IMR-90 (cell line): ENCODE data around the gene GOLPH3L. TPM values are rescaled to one million over a fixed set of nuclear protein-coding genes. Genes with fewer than 3 reads are reported as not detected.
A peak's percentile ranks its signal among the peaks of the same experiment; 100 is the strongest.

Source experiments
- ATAC-seq: fragments of 200-7000 bp; cut with Tn5 transposase; 2 replicates; pipeline ENCODE4 v1.9.1; 2020; ENCODE audit warnings: low read depth, mild to moderate bottlenecking, moderate library complexity
- BruUV-seq: library from RNA; stranded (reverse); fragments of 400-500 nt; replicated peaks from 2 replicates; lab custom pipeline; 2021; lab: Mats Ljungman, UMichigan
- CTCF ChIA-PET: fragments of 300-600 bp; formaldehyde crosslinking; extraction: SDS; loops from one replicate; lab custom pipeline; 2021; ENCODE audit warnings: antibody characterized with exemption; lab: Yijun Ruan, JAX
- POLR2A ChIA-PET: fragments of 300-600 bp; sonication (Branson Sonifier 250); formaldehyde crosslinking; loops from one replicate; lab custom pipeline; 2022; ENCODE audit warnings: antibody characterized with exemption; ENCODE audit not compliant: unreplicated experiment; lab: Charles Lee
- DNase-seq: peaks from one replicate; pipeline ENCODE4 v3.0.0; 2013
- H2AFZ ChIP-seq: replicated peaks from 2 replicates; pipeline ENCODE3; 2013; ENCODE audit warnings: low read length, mild to moderate bottlenecking; ENCODE audit not compliant: poor library complexity
- H2AK5ac ChIP-seq: 2 replicates; pipeline ENCODE4 v1.6.1; 2013; ENCODE audit warnings: low read depth, low read length, inconsistent platforms
- H2AK9ac ChIP-seq: replicated peaks from 2 replicates; pipeline ENCODE3; 2013; ENCODE audit warnings: mild to moderate bottlenecking, low read depth, low read length, moderate library complexity; ENCODE audit not compliant: poor library complexity
- H2BK120ac ChIP-seq: 2 replicates; pipeline ENCODE4 v1.6.1; 2013; ENCODE audit warnings: low read depth, low read length, inconsistent platforms
- H2BK15ac ChIP-seq: 3 replicates; pipeline ENCODE4 v1.6.1; 2013; ENCODE audit warnings: low read depth, low read length, inconsistent platforms
- H2BK20ac ChIP-seq: 2 replicates; pipeline ENCODE4 v1.6.1; 2013; ENCODE audit warnings: low read depth, mild to moderate bottlenecking, inconsistent platforms, low read length, moderate library complexity
- H2BK5ac ChIP-seq: 2 replicates; pipeline ENCODE4 v1.6.1; 2013; ENCODE audit warnings: mild to moderate bottlenecking, low read depth, low read length, inconsistent platforms; ENCODE audit not compliant: poor library complexity, severe bottlenecking
- H3K14ac ChIP-seq: replicated peaks from 2 replicates; pipeline ENCODE4 v1.6.1; 2013; ENCODE audit warnings: low read depth, low read length, inconsistent platforms
- H3K18ac ChIP-seq: 2 replicates; pipeline ENCODE4 v1.6.1; 2013; ENCODE audit warnings: low read depth, low read length, control low read depth
- H3K23ac ChIP-seq: 2 replicates; pipeline ENCODE4 v1.6.1; 2013; ENCODE audit warnings: low read depth, low read length, inconsistent platforms
- H3K27ac ChIP-seq: 2 replicates; pipeline ENCODE4 v1.5.1; 2013; ENCODE audit warnings: mild to moderate bottlenecking, control low read depth, low read length; ENCODE audit not compliant: insufficient read depth
- H3K27me3 ChIP-seq: 2 replicates; pipeline ENCODE4 v1.6.1; 2013; ENCODE audit warnings: low read length; ENCODE audit not compliant: control insufficient read depth, insufficient read depth
- H3K36me3 ChIP-seq: 2 replicates; pipeline ENCODE4 v1.6.1; 2013; ENCODE audit warnings: low read length, mixed read lengths; ENCODE audit not compliant: control insufficient read depth, insufficient read depth
- H3K4ac ChIP-seq: 2 replicates; pipeline ENCODE4 v1.6.1; 2013; ENCODE audit warnings: low read depth, low read length, inconsistent platforms
- H3K4me1 ChIP-seq: 2 replicates; pipeline ENCODE4 v1.6.1; 2013; ENCODE audit warnings: low read length, mixed read lengths; ENCODE audit not compliant: control insufficient read depth, insufficient read depth
- H3K4me2 ChIP-seq: 2 replicates; pipeline ENCODE4 v1.6.1; 2013; ENCODE audit warnings: low read depth, mild to moderate bottlenecking, control low read depth, low read length, moderate library complexity
- H3K4me3 ChIP-seq: 2 replicates; pipeline ENCODE4 v1.5.1; 2013; ENCODE audit warnings: low read depth, mild to moderate bottlenecking, control low read depth, low read length, moderate library complexity; ENCODE audit not compliant: insufficient read depth
- H3K56ac ChIP-seq: 2 replicates; pipeline ENCODE4 v1.6.1; 2013; ENCODE audit warnings: low read length, inconsistent platforms; ENCODE audit not compliant: insufficient read depth; ENCODE audit errors: extremely low read depth
- H3K79me1 ChIP-seq, 2 experiments: 2 replicates each; pipeline ENCODE4 v1.6.1; 2013; ENCODE audit warnings: low read length in 2 of 2, inconsistent platforms in 1 of 2, low read depth in 1 of 2
- H3K9ac ChIP-seq: 2 replicates; pipeline ENCODE4 v1.6.1; 2013; ENCODE audit warnings: low read depth, low read length, control low read depth
- H3K9me1 ChIP-seq: 2 replicates; pipeline ENCODE4 v1.6.1; 2013; ENCODE audit warnings: low read length, inconsistent platforms; ENCODE audit not compliant: insufficient read depth
- H3K9me3 ChIP-seq: 2 replicates; pipeline ENCODE4 v1.6.1; 2013; ENCODE audit warnings: low read length; ENCODE audit not compliant: control insufficient read depth, insufficient read depth
- H4K20me1 ChIP-seq: 2 replicates; pipeline ENCODE4 v1.6.1; 2013; ENCODE audit warnings: low read length, inconsistent platforms; ENCODE audit not compliant: insufficient read depth
- H4K5ac ChIP-seq: 2 replicates; pipeline ENCODE4 v1.6.1; 2013; ENCODE audit warnings: mild to moderate bottlenecking, low read depth, low read length, control low read depth
- H4K8ac ChIP-seq, 2 experiments: 2 replicates each; pipeline ENCODE4 v1.6.1; 2013; ENCODE audit warnings: low read depth in 2 of 2, low read length in 2 of 2, control low read depth in 1 of 2, inconsistent platforms in 1 of 2
- H4K91ac ChIP-seq: 2 replicates; pipeline ENCODE4 v1.6.1; 2013; ENCODE audit warnings: low read depth, low read length, inconsistent platforms; ENCODE audit not compliant: insufficient read depth
- BHLHE40 ChIP-seq: fragments of 150-350 bp; IDR thresholded peaks from 2 replicates; pipeline ENCODE4 v1.6.1; 2016; ENCODE audit warnings: mild to moderate bottlenecking, low read depth, low read length
- NFE2L2 ChIP-seq: fragments of 150-350 bp; IDR thresholded peaks from 2 replicates; pipeline ENCODE4 v1.6.1; 2016; ENCODE audit warnings: low read depth, mild to moderate bottlenecking, low read length
- POLR2A ChIP-seq: IDR thresholded peaks from 2 replicates; pipeline ENCODE4 v1.6.1; 2012; ENCODE audit warnings: mild to moderate bottlenecking, low read depth, low read length
- WGBS, 2 experiments: methylation state at CpG; one replicate each; pipeline versions ENCODE4 v1.1.5 to v1.1.7; 2013; ENCODE audit warnings: missing lambda C conversion rate in 2 of 2; ENCODE audit not compliant: insufficient read length in 1 of 2; ENCODE audit errors: extremely low coverage in 2 of 2; 5-methylcytosine and 5-hydroxymethylcytosine counted together
- dilution Hi-C: fragments of 300-500 bp; cut with HindIII; formaldehyde crosslinking; loops from one replicate; pipeline ENCODE4 v1.14.3; 2018; ENCODE audit warnings: low sequenced_read_pairs; ENCODE audit not compliant: unreplicated experiment
- in situ Hi-C: fragments of 300-500 bp; cut with MboI; formaldehyde crosslinking; loops from 3 replicates; pipeline ENCODE4 v1.14.3; 2019; ENCODE audit warnings: low sequenced_read_pairs, inconsistent platforms, mixed read lengths
- intact Hi-C: fragments of 100-400 bp; cut with micrococcal nuclease; formaldehyde crosslinking; loops from 2 replicates; pipeline ENCODE4 v1.10.0; 2022
- polyA plus RNA-seq, 3 experiments: library from polyadenylated mRNA; depleted of rRNA; stranded (reverse); fragments of >200 nt; gene quantifications; 2 replicates each; pipeline ENCODE4 v1.2.3, GENCODE V29; 2012; ENCODE audit warnings: low replicate concordance in 1 of 3
- total RNA-seq: library from RNA; depleted of rRNA; stranded (reverse); fragments of >200 nt; gene quantifications from 2 replicates; pipeline ENCODE4 v1.2.3, GENCODE V29; 2012
- TF ChIP-seq, protein P1 (sequence below): conservative IDR thresholded peaks from 2 replicates; pipeline ENCODE4 v1.5.1; 2012; ENCODE audit warnings: mild to moderate bottlenecking, low read depth, low read length, improper control_type of control experiment
- TF ChIP-seq, protein P2 (sequence below): fragments of 150-350 bp; IDR thresholded peaks from 2 replicates; pipeline ENCODE4 v1.6.1; 2017; ENCODE audit warnings: mild to moderate bottlenecking, antibody characterized with exemption, low read length, low read depth

The GOLPH3L gene
- total and polyA plus RNA-seq, 2 of the 4 experiments (the other 2 are of a cell fraction), result 9.5 to 11.0 TPM

DNA sequence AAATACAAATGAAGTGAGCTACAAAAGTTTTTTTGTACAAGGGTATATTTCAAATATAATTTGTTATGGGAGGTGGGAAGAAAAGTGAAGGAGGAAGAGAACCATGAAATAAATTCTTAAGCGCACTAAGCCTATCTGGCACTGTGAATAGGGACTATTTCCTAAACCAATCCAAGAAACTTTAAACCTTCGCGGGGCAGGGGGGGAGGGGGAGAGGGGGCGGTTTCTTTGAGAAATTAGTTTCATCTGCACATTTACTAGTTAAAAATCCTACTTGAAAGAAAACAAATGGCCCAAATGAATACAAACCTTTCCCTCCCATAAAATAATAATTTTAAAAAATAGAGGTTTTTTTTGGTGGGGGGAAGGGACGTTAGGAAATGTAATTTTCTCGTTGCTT is 364 bp downstream of the GOLPH3L start:
- H3K18ac ChIP-seq, result peak overlapping the region; percentile 40; the same call in 1 of the 2 replicates
- peak overlapping the region; percentile 74 for H3K4me3 ChIP-seq
- peaks cover 0 to 19% of the 10 kb centered on the region in 2 experiments; a peak in 3 of 4 replicates for H3K79me1 ChIP-seq
- no peaks in the 10 kb centered on the region for H3K9me1 ChIP-seq
- no peak overlapping the region for H3K56ac ChIP-seq
- peak overlapping the region; percentile 84 for H4K5ac ChIP-seq
- peak overlapping the region; percentile 73 for H3K14ac ChIP-seq
- H3K9ac ChIP-seq, result peak overlapping the region; percentile 80
- ATAC-seq (no peak), DNase-seq (no peak)
- no peak overlapping the region for H2AK5ac ChIP-seq
- H2AFZ ChIP-seq, result peak overlapping the region; percentile 90
- in situ Hi-C loops (no loop called here), intact Hi-C loops (loop anchor here (2.0 to 5.0 kb wide), 2 partner anchors 116 to 134 kb away; no protein-coding TSS in a partner anchor), dilution Hi-C loops (no loop called here)
- WGBS, 2 experiments, result no CpG with 5 or more reads among the region's 6 CpGs
- H3K4ac ChIP-seq, result peak overlapping the region; percentile 81
- H3K27ac ChIP-seq, result 0 out of 2 replicates have a peak overlapping the region, but pooled peaks have one; percentile 13
- H3K36me3 ChIP-seq, result peaks cover 3% of the 10 kb centered on the region; the same call in 1 of the 2 replicates
- H2BK15ac ChIP-seq, result no peak overlapping the region
- no peaks in the 10 kb centered on the region for H3K27me3 ChIP-seq
- CTCF ChIA-PET, result interaction anchor here (0.8 to 1.2 kb wide), 3 partner anchors 11 to 136 kb away, joined by 3 to 4 read pairs (median 3); no protein-coding TSS in a partner anchor
- H4K91ac ChIP-seq, result no peak overlapping the region
- no TSS peak for BruUV-seq
- peak overlapping the region; percentile 18 for H2AK9ac ChIP-seq
- no peaks in the 10 kb centered on the region for H3K4me1 ChIP-seq
- H3K23ac ChIP-seq, result peak overlapping the region; percentile 54; the same call in 1 of the 2 replicates
- peak overlapping the region in 1 of 2 experiments; percentile 94; a peak in 2 of 4 replicates for H4K8ac ChIP-seq
- no peaks in the 10 kb centered on the region for H4K20me1 ChIP-seq
- peak overlapping the region; percentile 25 for H2BK5ac ChIP-seq
- POLR2A ChIA-PET, result no interaction called here
- H2BK120ac ChIP-seq, result no peak overlapping the region; the same call in 1 of the 2 replicates
- TF ChIP-seq, protein P1, sequence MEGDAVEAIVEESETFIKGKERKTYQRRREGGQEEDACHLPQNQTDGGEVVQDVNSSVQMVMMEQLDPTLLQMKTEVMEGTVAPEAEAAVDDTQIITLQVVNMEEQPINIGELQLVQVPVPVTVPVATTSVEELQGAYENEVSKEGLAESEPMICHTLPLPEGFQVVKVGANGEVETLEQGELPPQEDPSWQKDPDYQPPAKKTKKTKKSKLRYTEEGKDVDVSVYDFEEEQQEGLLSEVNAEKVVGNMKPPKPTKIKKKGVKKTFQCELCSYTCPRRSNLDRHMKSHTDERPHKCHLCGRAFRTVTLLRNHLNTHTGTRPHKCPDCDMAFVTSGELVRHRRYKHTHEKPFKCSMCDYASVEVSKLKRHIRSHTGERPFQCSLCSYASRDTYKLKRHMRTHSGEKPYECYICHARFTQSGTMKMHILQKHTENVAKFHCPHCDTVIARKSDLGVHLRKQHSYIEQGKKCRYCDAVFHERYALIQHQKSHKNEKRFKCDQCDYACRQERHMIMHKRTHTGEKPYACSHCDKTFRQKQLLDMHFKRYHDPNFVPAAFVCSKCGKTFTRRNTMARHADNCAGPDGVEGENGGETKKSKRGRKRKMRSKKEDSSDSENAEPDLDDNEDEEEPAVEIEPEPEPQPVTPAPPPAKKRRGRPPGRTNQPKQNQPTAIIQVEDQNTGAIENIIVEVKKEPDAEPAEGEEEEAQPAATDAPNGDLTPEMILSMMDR, result no peak
- TF ChIP-seq POLR2A, result no peak
- TF ChIP-seq NFE2L2, result no peak
- TF ChIP-seq BHLHE40, result no peak
- TF ChIP-seq, protein P2, sequence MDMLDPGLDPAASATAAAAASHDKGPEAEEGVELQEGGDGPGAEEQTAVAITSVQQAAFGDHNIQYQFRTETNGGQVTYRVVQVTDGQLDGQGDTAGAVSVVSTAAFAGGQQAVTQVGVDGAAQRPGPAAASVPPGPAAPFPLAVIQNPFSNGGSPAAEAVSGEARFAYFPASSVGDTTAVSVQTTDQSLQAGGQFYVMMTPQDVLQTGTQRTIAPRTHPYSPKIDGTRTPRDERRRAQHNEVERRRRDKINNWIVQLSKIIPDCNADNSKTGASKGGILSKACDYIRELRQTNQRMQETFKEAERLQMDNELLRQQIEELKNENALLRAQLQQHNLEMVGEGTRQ, result no peak
- no peaks in the 10 kb centered on the region for H3K9me3 ChIP-seq
- H2BK20ac ChIP-seq, result no peak overlapping the region
- H3K4me2 ChIP-seq, result peak overlapping the region; percentile 73
